Ascending aorta (tissue), 2 donors: Measurements from ENCODE around the gene AP2B1. TPM values are rescaled to one million over a fixed set of nuclear protein-coding genes. Genes with fewer than 3 reads are reported as not detected.

ENCODE experiments used
- DNase-seq, 2 donors: peaks; one replicate each; pipeline ENCODE4 v3.0.0-alpha.2; 2019; ENCODE audit warnings: low spot score in 2 of 2
- H3K27ac ChIP-seq, 2 donors: fragments of 200-600 bp; sonication (generic); one replicate each; pipeline ENCODE4 v1.5.1; 2016 to 2017; ENCODE audit warnings: mild to moderate bottlenecking in 1 of 2
- H3K27me3 ChIP-seq: fragments of 200-600 bp; sonication (generic); one replicate; pipeline ENCODE4 v1.5.1; 2017
- H3K36me3 ChIP-seq, 2 donors: fragments of 200-600 bp; sonication (generic); one replicate each; pipeline ENCODE4 v1.5.1; 2016
- H3K4me1 ChIP-seq, 2 donors: fragments of 200-600 bp; sonication (generic); one replicate each; pipeline ENCODE4 v1.5.1; 2016 to 2017; ENCODE audit warnings: mild to moderate bottlenecking in 1 of 2
- H3K4me3 ChIP-seq, 2 donors: fragments of 200-600 bp; sonication (generic); one replicate each; pipeline ENCODE4 v1.5.1; 2016 to 2017; ENCODE audit warnings: mild to moderate bottlenecking in 1 of 2
- H3K9me3 ChIP-seq, 2 donors: fragments of 200-600 bp; sonication (generic); one replicate each; pipeline ENCODE4 v1.5.1; 2016
- CTCF ChIP-seq, 3 experiments: fragments of 200-600 bp in 2 of 3; fragments of 450-650 bp in 1 of 3; sonication (generic) in 2 of 3; IDR thresholded peaks; one replicate each; pipeline ENCODE4 v1.5.1; 2016 to 2019; ENCODE audit warnings: antibody characterized with exemption in 3 of 3, mild to moderate bottlenecking in 1 of 3, moderate library complexity in 1 of 3
- intact Hi-C: fragments of 100-400 bp; cut with DNase I; formaldehyde crosslinking; loops from one replicate; pipeline ENCODE4 v1.15.1; 2023
- total RNA-seq: library from RNA; depleted of rRNA; stranded (reverse); fragments of >200 nt; gene quantifications from one replicate; pipeline ENCODE4 v1.1.0, GENCODE V29; 2016

AP2B1 gene
- total RNA-seq, 1 donor from 2014 or later: 59.5 TPM

- Histone ChIP-seq H3K27ac (no peak overlapping the region), H3K27me3 (no peaks in the 10 kb centered on the region), H3K36me3 (no peaks in the 10 kb centered on the region), H3K4me1 (peaks cover 0 to 11% of the 10 kb centered on the region in 2 donors), H3K4me3 (no peak overlapping the region), H3K9me3 (no peaks in the 10 kb centered on the region)
- no peak for DNase-seq
- intact Hi-C loops: no loop called here
- no peak for TF ChIP-seq CTCF (IDR thresholded peaks at IDR 0.05)
Observed at GRCh38 chr17:35735036-35735805, 148.1 kb downstream of the AP2B1 start.

- Histone ChIP-seq H3K27ac (no peak overlapping the region), H3K4me3 (no peak overlapping the region), H3K9me3 (no peaks in the 10 kb centered on the region), H3K36me3 (no peaks in the 10 kb centered on the region), H3K27me3 (peaks cover 5% of the 10 kb centered on the region), H3K4me1 (peaks cover 2 to 6% of the 10 kb centered on the region in 2 donors)
- TF ChIP-seq CTCF (IDR thresholded peaks at IDR 0.05): no peak
- intact Hi-C loops: no loop called here
- no peak for DNase-seq
Observed at GRCh38 chr17:35736236-35736635, 149.1 kb downstream of the AP2B1 start.

- Histone ChIP-seq H3K9me3 (no peaks in the 10 kb centered on the region), H3K4me1 (peaks cover 2 to 4% of the 10 kb centered on the region in 2 donors), H3K36me3 (no peaks in the 10 kb centered on the region), H3K4me3 (no peak overlapping the region), H3K27me3 (peaks cover 13% of the 10 kb centered on the region), H3K27ac (no peak overlapping the region)
- intact Hi-C loops: no loop called here
- DNase-seq: no peak
- TF ChIP-seq CTCF (IDR thresholded peaks at IDR 0.05): no peak
Observed at GRCh38 chr17:35738519-35739133, 151.5 kb downstream of the AP2B1 start.

GRCh38 chr17:35740216-35740615, 153.1 kb downstream of the AP2B1 start:
- intact Hi-C loops: no loop called here

More at GRCh38 chr17:35740216-35740615, 153.1 kb downstream of the AP2B1 start:
- no peaks in the 10 kb centered on the region for H3K36me3 ChIP-seq
- H3K27ac ChIP-seq: no peak overlapping the region
- H3K4me1 ChIP-seq: peaks cover 2 to 4% of the 10 kb centered on the region in 2 donors
- no peak for TF ChIP-seq CTCF (IDR thresholded peaks at IDR 0.05)
- H3K9me3 ChIP-seq: no peaks in the 10 kb centered on the region
- H3K27me3 ChIP-seq: peaks cover 18% of the 10 kb centered on the region
- no peak overlapping the region for H3K4me3 ChIP-seq
- DNase-seq: no peak
